CD4-positive, alpha-beta T cell treated with Interleukin-21 for 1 hour (primary cell): ENCODE measurements around the gene AP3B2.
"Not testable (repeated sequence)": the region's sequence is repeated elsewhere in the genome, so short reads cannot be mapped to it uniquely, and the experiment has no call there.

Experiments used
- DNase-seq: peaks from one replicate; pipeline ENCODE4 v3.0.0-alpha.2; 2020

The AP3B2 gene

GRCh38 chr15:82648257-82649103 lies 61.2 kb downstream of the AP3B2 start:
- no peak for DNase-seq

- peak; percentile 35 for DNase-seq
These were observed 61.8 kb downstream of the AP3B2 start for GRCh38 chr15:82647835-82648256.

- DNase-seq, result peak; percentile 31
These were observed 62.4 kb downstream of the AP3B2 start, which contains the start of gene CPEB1 for GRCh38 chr15:82647045-82647834. Gene CPEB1, minus strand, starts transcription at chr15:82647363. Its CDS starts 18,904 bp downstream, at chr15:82628459.

- no peak for DNase-seq
These were observed 63.2 kb downstream of the AP3B2 start for GRCh38 chr15:82646250-82647044.

GRCh38 chr15:82644967-82645852 lies 64.5 kb downstream of the AP3B2 start:
- DNase-seq, result not testable (repeated sequence)

DNA sequence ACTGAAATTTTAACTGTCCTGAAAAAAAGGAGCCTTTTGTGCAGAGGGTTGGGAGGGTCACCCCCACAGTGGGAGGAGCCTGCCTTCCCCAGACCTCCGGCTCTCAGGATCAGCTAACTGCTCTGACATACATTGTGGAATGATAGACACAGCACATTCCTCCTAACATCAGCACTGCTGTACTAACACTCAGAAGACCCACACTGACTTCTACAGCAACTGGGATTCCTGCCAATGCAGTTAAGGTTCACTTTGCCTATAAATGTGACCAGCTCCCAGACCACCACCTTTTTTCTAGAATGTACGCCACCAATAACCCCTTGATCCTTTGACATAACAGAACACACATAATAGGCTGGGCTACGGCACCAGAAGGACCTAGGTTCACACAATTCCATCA lies 65.7 kb downstream of the AP3B2 start:
- DNase-seq, result no peak

DNA sequence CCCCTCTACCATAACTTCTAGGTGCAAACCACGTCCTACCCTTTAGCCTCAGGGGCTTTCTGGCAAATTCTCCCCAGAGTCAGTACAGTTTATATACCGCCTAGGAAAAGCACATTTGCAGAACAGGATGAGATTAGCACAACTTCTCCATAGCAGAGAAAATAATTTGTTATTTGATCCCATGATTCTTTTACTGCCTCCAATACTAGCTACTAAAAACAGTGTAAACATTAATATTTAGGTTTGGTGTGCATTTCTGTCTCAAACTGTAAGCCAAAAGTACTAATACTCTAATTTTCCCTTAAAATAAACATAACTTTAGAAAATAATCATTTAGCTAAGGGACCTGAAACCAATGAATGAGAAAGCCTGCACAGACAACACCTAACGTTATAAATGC lies 67.0 kb downstream of the AP3B2 start:
- no peak for DNase-seq

DNA sequence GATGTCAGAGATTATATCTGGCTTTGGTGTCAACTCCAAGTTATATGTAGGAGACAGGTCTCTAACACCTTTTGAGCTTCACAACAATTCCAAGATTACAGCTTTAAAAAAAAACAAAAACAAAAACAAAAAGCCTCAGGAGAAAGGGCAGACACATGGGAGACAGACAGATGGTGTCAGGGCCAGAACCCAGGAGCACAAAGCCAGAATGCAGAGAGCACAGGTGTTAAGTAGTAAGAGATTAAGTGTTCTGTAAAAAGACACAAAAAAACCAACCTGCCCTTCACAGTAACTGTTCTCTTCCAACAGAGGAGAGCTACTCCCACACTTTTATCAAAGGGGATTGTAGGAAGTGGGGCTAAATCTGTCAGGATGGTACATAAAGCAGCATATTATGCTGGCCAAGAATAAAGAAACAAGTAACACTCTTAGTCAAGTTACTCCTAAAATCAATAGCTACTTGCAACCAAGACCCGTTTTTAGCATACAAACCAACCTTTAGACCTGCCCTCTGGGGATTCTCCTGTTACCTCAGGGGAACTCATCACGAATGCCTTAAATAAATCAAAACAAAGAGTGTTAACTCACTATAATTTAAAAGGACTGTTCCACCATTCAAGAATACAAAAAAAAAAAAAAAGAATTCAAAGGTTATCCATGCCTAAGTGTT lies 68.4 kb downstream of the AP3B2 start:
- no peak for DNase-seq

DNA sequence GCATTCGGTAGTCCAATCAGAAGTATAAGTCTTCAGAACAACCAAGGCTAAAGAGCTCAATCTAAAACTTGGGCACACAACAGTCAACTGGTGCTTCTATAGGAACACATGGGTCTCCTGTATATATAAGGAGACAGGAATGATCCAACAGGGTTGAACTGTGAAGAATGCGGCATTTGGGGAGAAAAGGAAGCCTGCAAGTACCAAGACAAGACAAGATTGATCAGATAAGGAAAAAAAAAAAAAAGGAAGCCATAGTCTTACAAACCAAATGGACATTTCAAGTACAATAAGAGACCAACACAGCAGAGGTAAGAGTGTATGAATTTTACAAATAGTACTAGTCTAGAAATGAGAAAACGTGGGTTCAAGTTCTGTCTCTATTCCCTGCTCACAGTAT lies 69.0 kb downstream of the AP3B2 start:
- DNase-seq, result no peak

DNA sequence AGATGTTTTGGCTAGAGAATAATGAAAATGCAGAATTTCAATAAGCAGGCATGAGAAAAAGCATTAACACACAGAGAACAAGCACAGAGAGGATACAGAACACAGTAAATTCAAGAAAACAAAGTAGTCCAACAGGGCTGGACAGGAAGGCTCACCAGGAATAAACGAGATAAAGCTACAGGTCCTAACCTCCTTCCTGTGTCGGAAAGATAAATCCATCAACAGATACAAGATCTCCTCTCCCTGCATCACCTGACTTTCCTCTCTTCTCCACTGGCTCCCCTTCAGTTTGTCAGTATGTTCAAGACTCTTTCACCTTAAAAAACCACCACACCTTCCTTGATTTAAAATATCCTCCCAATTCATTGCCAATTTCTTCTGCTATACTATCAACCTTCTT lies 73.9 kb downstream of the AP3B2 start:
- no peak for DNase-seq

DNA sequence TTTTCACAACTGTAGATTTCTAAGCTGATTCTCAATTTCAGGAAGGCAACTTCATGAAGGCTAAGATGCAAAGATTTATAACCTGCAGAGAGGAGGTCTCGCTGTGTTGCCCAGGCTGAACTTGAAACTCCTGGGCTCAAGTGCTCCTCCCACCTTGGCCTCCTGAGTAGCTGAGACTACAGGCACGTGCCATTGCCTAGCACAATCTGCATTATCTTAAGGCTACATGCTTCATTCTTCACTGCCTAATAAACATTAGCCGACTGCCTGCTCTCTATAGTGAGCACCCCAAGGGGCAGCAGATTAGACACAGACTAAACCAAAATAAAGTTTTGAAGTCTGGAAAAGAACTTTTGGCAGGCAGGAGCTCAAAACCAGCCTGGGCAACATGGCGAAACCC lies 79.6 kb downstream of the AP3B2 start:
- DNase-seq, result no peak

GRCh38 chr15:82625136-82625535 lies 84.5 kb downstream of the AP3B2 start:
- no peak for DNase-seq

DNA sequence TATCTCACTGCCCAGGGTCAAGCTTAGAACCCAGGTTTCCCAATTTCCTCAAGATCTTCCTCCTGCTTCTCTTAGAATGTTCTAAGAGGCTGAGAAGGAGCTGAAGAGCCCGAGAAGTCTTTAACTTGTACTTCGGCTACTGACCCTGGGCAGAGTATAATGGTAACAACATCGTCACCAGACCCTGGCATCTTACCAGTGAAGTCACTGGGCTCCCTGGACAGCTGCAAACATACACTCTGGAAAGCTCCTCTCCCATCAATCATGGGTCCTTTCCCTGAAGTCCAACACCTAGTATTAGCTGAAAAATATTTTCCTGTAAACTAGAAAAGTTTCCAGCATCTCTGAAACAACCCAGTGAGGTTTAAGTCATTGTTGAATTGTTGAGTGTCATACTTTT lies 85.2 kb downstream of the AP3B2 start:
- no peak for DNase-seq

DNA sequence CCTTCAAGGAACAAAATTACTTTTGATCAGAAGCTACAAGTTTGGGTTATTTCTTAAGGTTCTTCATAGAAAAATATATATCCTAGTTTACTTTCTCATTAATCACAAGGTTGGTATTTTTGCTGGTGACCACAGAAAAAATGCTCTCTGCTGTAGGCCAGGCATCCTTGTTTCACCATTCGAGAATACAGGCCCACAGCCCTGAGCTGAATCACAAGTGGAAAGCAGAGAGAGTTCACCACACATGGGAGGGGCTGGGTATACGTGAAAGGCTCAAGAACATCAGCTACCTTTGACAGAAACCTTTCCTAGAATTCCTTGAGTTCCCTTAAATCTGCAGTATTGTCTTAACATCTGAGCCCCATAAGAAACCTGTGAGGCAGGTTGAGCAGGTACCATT lies 85.7 kb downstream of the AP3B2 start:
- DNase-seq, result no peak

DNA sequence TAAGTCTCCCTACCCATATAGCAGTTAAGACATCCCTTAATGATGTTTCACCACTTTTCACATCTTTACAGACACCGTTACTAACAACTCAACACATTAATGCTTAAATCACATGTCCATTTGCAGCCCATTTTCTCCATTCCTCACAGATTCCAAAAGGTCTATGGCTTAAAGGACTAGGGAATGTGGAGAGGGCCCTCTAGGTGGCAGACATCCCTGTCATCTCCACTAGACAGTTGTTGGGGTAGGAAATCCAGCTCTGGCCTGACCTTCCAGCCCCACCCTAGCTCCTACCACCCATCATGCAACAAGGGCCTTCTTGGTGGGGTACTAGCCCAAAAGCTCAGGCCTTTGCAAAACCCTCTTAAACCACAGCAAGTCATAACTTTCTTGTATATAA lies 87.7 kb downstream of the AP3B2 start:
- no peak for DNase-seq

DNA sequence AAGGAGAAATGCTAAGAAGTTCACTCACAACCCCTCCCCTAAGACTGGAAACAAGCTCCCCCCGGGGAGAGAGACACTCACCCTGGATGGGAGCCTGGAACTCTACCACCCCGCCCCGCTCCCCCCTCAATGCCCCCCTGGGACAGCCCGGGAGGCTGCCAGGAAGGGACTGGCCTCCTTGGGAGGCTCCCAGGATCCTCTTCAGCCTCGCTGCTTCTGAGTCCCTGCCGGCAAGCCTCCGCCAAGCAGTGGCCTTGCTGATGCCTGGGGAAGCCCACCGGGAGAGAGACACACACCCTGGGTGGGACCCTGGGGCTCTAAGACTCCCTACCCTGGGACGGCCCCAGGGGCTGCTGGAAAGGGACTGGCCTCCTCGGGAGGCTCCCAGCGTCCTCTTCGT lies 95.9 kb downstream of the AP3B2 start:
- no peak for DNase-seq

DNA sequence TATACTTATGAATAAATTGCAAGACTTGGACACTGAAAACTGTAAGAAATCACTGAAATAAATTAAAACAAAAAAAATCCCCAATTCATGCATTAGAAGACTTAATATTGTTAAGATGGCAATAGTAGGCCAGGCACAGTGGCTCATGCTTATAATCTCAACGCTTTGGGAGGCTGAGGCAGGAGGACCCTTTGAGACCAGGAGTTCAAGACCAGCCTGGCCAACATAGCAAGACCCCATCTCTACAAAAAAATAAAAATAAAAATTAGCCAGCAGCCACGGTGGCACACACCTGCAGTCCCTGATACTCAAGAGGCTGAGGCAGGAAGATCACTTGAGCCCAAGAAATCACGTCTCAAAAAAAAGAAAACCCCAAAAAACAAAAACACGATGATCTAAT lies 98.3 kb downstream of the AP3B2 start:
- DNase-seq, result no peak
